NCI-H1417 (cell line): ENCODE data around the gene SURF2.
"Not testable (repeated sequence)": the region's sequence is repeated elsewhere in the genome, so short reads cannot be mapped to it uniquely, and the experiment has no call there.

Experiments
- DNase-seq, 3 experiments: peaks; one replicate each; lab custom pipeline; 2025; lab: John Stamatoyannopoulos, UW

The SURF2 gene

GRCh38 chr9:133356391-133357091 is at the start of gene SURF2, which contains the start of gene SURF1:
Gene SURF2, plus strand, starts transcription at chr9:133356550. Its CDS starts 43 bp downstream, at chr9:133356593.
Gene SURF1, minus strand, starts transcription at chr9:133356487. Its CDS starts 34 bp downstream, at chr9:133356453.
- peak; percentile 73 to 91 (median 90) for DNase-seq

- no peak for DNase-seq
Observed at GRCh38 chr9:133307301-133307700, 49.0 kb upstream of the SURF2 start.

- DNase-seq = no peak
Observed at GRCh38 chr9:133309608-133310007, 46.7 kb upstream of the SURF2 start.

GRCh38 chr9:133315997-133316396 is 40.4 kb upstream of the SURF2 start:
- no peak for DNase-seq

- not testable (repeated sequence) for DNase-seq
Observed at GRCh38 chr9:133317551-133317950, 38.8 kb upstream of the SURF2 start.

GRCh38 chr9:133320421-133320881 is 35.9 kb upstream of the SURF2 start:
- DNase-seq = no peak

- no peak for DNase-seq
Observed at GRCh38 chr9:133321411-133321935, 34.9 kb upstream of the SURF2 start.

GRCh38 chr9:133322701-133323100 is 33.6 kb upstream of the SURF2 start:
- DNase-seq = no peak

- no peak for DNase-seq
Observed at GRCh38 chr9:133323211-133323610, 33.1 kb upstream of the SURF2 start.

- no peak for DNase-seq
Observed at GRCh38 chr9:133323991-133324703, 32.2 kb upstream of the SURF2 start.

- DNase-seq = not testable (repeated sequence)
Observed at GRCh38 chr9:133327021-133327420, 29.3 kb upstream of the SURF2 start.

GRCh38 chr9:133327834-133328484 is 28.4 kb upstream of the SURF2 start:
- DNase-seq = no peak

GRCh38 chr9:133329306-133330156 is 26.8 kb upstream of the SURF2 start:
- peak in 1 of 3 experiments; percentile 34 for DNase-seq

- no peak for DNase-seq
Observed at GRCh38 chr9:133331221-133331620, 25.1 kb upstream of the SURF2 start.

- DNase-seq = no peak
Observed at GRCh38 chr9:133331641-133332380, 24.5 kb upstream of the SURF2 start.

GRCh38 chr9:133332381-133332730 is 24.0 kb upstream of the SURF2 start:
- no peak for DNase-seq

- no peak for DNase-seq
Observed at GRCh38 chr9:133333011-133333410, 23.3 kb upstream of the SURF2 start.

GRCh38 chr9:133333566-133333965 is 22.8 kb upstream of the SURF2 start:
- DNase-seq = no peak

GRCh38 chr9:133334161-133334560 is 22.2 kb upstream of the SURF2 start:
- DNase-seq = peak in 2 of 3 experiments; percentile 25 to 37

GRCh38 chr9:133334888-133335287 is 21.5 kb upstream of the SURF2 start:
- not testable (repeated sequence) for DNase-seq
